HCT116 (cell line): ENCODE data around the gene SLC6A18. TPM values are rescaled to one million over a fixed set of nuclear protein-coding genes. Genes with fewer than 3 reads are reported as not detected.

ENCODE experiments used
- ATAC-seq: fragments of 200-7000 bp; cut with Tn5 transposase; 2 replicates; pipeline ENCODE4 v1.9.1; 2020; ENCODE audit warnings: mild to moderate bottlenecking, moderate library complexity
- BruUV-seq: library from RNA; stranded (reverse); fragments of 400-500 nt; replicated peaks from 2 replicates; lab custom pipeline; 2021; lab: Mats Ljungman, UMichigan
- CTCF ChIA-PET: fragments of 300-600 bp; sonication (Branson Sonifier 250); formaldehyde crosslinking; loops from one replicate; lab custom pipeline; 2021; ENCODE audit warnings: antibody characterized with exemption; lab: Charles Lee
- POLR2A ChIA-PET: fragments of 300-600, 350-600 bp; sonication (Branson Sonifier 250); formaldehyde crosslinking; loops from one replicate; lab custom pipeline; 2021; ENCODE audit warnings: antibody characterized with exemption; lab: Charles Lee
- RAD21 ChIA-PET, 2 experiments: fragments of 300-600 bp; sonication (Branson Sonifier 250); formaldehyde crosslinking; loops; one replicate each; lab custom pipeline; 2023; ENCODE audit warnings: low total read pairs in 2 of 2; ENCODE audit not compliant: uncharacterized antibody in 2 of 2, unreplicated experiment in 2 of 2, low non-redundant PET in 1 of 2; lab: Charles Lee
- DNase-seq: peaks from one replicate; pipeline ENCODE4 v3.0.0-alpha.2; 2010; ENCODE audit warnings: low read depth, low spot score
- H2AFZ ChIP-seq: fragments of 200-600 bp; shearing (Covaris generic), sonication (generic); 2 replicates; pipeline ENCODE4 v1.6.1; 2017; ENCODE audit warnings: low read depth, mixed run types, mixed read lengths, antibody characterized with exemption, low read length; ENCODE audit not compliant: poor library complexity, severe bottlenecking
- H3K27ac ChIP-seq: 2 replicates; pipeline ENCODE4 v1.5.1; 2012; ENCODE audit warnings: low read depth, low read length
- H3K27me3 ChIP-seq: fragments of 200-600 bp; sonication (generic); 2 replicates; pipeline ENCODE4 v1.6.1; 2016; ENCODE audit warnings: mixed run types, low read length, mixed read lengths; ENCODE audit not compliant: insufficient read depth
- H3K36me3 ChIP-seq, 2 experiments: fragments of 200-500 bp in 1 of 2; fragments of 200-600 bp in 1 of 2; sonication (Bioruptor generic) in 1 of 2; sonication (generic) in 1 of 2; 2 replicates each; pipeline versions ENCODE4 v1.5.1 to v1.6.1; 2014 to 2016; ENCODE audit warnings: low read length in 2 of 2, inconsistent platforms in 1 of 2, mixed read lengths in 1 of 2, mixed run types in 1 of 2; ENCODE audit not compliant: insufficient read depth in 2 of 2, control insufficient read depth in 1 of 2
- H3K4me1 ChIP-seq, 2 experiments: fragments of 200-600 bp in 1 of 2; sonication (generic) in 1 of 2; 2 replicates each; pipeline versions ENCODE4 v1.5.1 to v1.6.1; 2012 to 2017; ENCODE audit warnings: low read length in 2 of 2, inconsistent platforms in 1 of 2, mild to moderate bottlenecking in 1 of 2, mixed read lengths in 1 of 2, mixed run types in 1 of 2, moderate library complexity in 1 of 2; ENCODE audit not compliant: insufficient read depth in 2 of 2, control insufficient read depth in 1 of 2
- H3K4me2 ChIP-seq: fragments of 200-600 bp; sonication (generic); 2 replicates; pipeline ENCODE4 v1.6.1; 2017; ENCODE audit warnings: mixed run types, low read length, mixed read lengths
- H3K4me3 ChIP-seq, 2 experiments: fragments of 200-600 bp in 1 of 2; sonication (generic) in 1 of 2; replicated peaks in 1 of 2; 2 replicates each; pipeline ENCODE4 v1.5.1; 2011 to 2016; ENCODE audit warnings: low read length in 2 of 2, control low read depth in 1 of 2, low read depth in 1 of 2, mild to moderate bottlenecking in 1 of 2, mixed read lengths in 1 of 2, mixed run types in 1 of 2
- H3K79me2 ChIP-seq: fragments of 200-600 bp; sonication (generic); 2 replicates; pipeline ENCODE4 v1.6.1; 2017; ENCODE audit warnings: mild to moderate bottlenecking, mixed run types, low read length, moderate library complexity, mixed read lengths; ENCODE audit not compliant: insufficient read depth
- H3K9ac ChIP-seq: fragments of 200-600 bp; sonication (generic); 2 replicates; pipeline ENCODE4 v1.6.1; 2016; ENCODE audit warnings: low read length, mixed read lengths
- H3K9me2 ChIP-seq: fragments of 200-600 bp; sonication (generic), shearing (Covaris generic); 2 replicates; pipeline ENCODE4 v1.6.1; 2017; ENCODE audit warnings: mixed run types, mild to moderate bottlenecking, moderate library complexity; ENCODE audit not compliant: insufficient read depth
- H3K9me3 ChIP-seq, 2 experiments: fragments of 200-500 bp in 1 of 2; fragments of 200-600 bp in 1 of 2; sonication (Bioruptor generic) in 1 of 2; sonication (generic) in 1 of 2; 2 replicates each; pipeline ENCODE4 v1.6.1; 2014 to 2017; ENCODE audit warnings: low read length in 2 of 2, mixed read lengths in 2 of 2, inconsistent platforms in 1 of 2, low read depth in 1 of 2, mild to moderate bottlenecking in 1 of 2, mixed run types in 1 of 2, moderate library complexity in 1 of 2; ENCODE audit not compliant: control insufficient read depth in 1 of 2, insufficient read depth in 1 of 2
- H4K20me1 ChIP-seq: fragments of 200-600 bp; sonication (generic), shearing (Covaris generic); 2 replicates; pipeline ENCODE4 v1.6.1; 2017; ENCODE audit warnings: mixed run types, mild to moderate bottlenecking, moderate library complexity; ENCODE audit not compliant: insufficient read depth
- CBX3 ChIP-seq: IDR thresholded peaks from 2 replicates; pipeline ENCODE4 v1.6.1; 2012; ENCODE audit warnings: low read depth
- CEBPB ChIP-seq: IDR thresholded peaks from 2 replicates; pipeline ENCODE4 v1.6.1; 2012; ENCODE audit warnings: low read depth
- EGR1 ChIP-seq: IDR thresholded peaks from 2 replicates; pipeline ENCODE4 v1.6.1; 2012; ENCODE audit warnings: low read depth
- EZH2 ChIP-seq: fragments of 200-600 bp; sonication (generic); IDR thresholded peaks from 2 replicates; pipeline ENCODE4 v1.6.1; 2017; ENCODE audit warnings: antibody characterized with exemption, mixed run types
- JUND ChIP-seq: IDR thresholded peaks from 2 replicates; pipeline ENCODE4 v1.6.1; 2012
- POLR2AphosphoS5 ChIP-seq: IDR thresholded peaks from 2 replicates; pipeline ENCODE4 v1.6.1; 2011; ENCODE audit warnings: mild to moderate bottlenecking, low read depth, low read length, moderate library complexity
- RAD21 ChIP-seq: IDR thresholded peaks from 2 replicates; pipeline ENCODE4 v1.6.1; 2012; ENCODE audit warnings: low read depth, mild to moderate bottlenecking
- SIN3A ChIP-seq: IDR thresholded peaks from 2 replicates; pipeline ENCODE4 v1.6.1; 2012; ENCODE audit warnings: low read depth
- TCF7L2 ChIP-seq: IDR thresholded peaks from 2 replicates; pipeline ENCODE4 v1.7.0; 2011; ENCODE audit warnings: borderline replicate concordance, inconsistent platforms; ENCODE audit not compliant: insufficient read depth, insufficient read length; ENCODE audit errors: extremely low read depth
- ZNF274 ChIP-seq: fragments of 200-500 bp; sonication (Bioruptor generic); IDR thresholded peaks from 2 replicates; pipeline ENCODE4 v1.6.1; 2014; ENCODE audit warnings: mild to moderate bottlenecking, low read depth, low read length, inconsistent platforms
- intact Hi-C: fragments of 100-400 bp; cut with micrococcal nuclease; formaldehyde crosslinking; loops from 2 replicates; pipeline ENCODE4 v1.10.0; 2022
- total RNA-seq: library from RNA; stranded (reverse); gene quantifications from one replicate; pipeline ENCODE4 v1.2.1, GENCODE V29; 2021; ENCODE audit not compliant: unreplicated experiment
- TF ChIP-seq, protein P1 (sequence below): IDR thresholded peaks from 2 replicates; pipeline ENCODE4 v1.6.1; 2012
- TF ChIP-seq, protein P2 (sequence below), 3 experiments: fragments of 200-600 bp in 1 of 3; sonication (generic) in 1 of 3; IDR thresholded peaks in 2 of 3; conservative IDR thresholded peaks in 1 of 3; 2 replicates each; pipeline ENCODE4 v1.5.1; 2012 to 2017; ENCODE audit warnings: low read depth in 2 of 3, low read length in 2 of 3, antibody characterized with exemption in 1 of 3, borderline replicate concordance in 1 of 3, control low read depth in 1 of 3, mild to moderate bottlenecking in 1 of 3, mixed read lengths in 1 of 3, mixed run types in 1 of 3, moderate library complexity in 1 of 3; ENCODE audit not compliant: insufficient read depth in 1 of 3
- TF ChIP-seq, protein P3 (sequence below): IDR thresholded peaks from 2 replicates; pipeline ENCODE4 v1.6.1; 2011; ENCODE audit warnings: mild to moderate bottlenecking, low read length, moderate library complexity; ENCODE audit not compliant: insufficient replicate concordance; ENCODE audit errors: extremely low read depth

Gene SLC6A18
- total RNA-seq, 1 experiment from 2014 or later: not detected

DNA sequence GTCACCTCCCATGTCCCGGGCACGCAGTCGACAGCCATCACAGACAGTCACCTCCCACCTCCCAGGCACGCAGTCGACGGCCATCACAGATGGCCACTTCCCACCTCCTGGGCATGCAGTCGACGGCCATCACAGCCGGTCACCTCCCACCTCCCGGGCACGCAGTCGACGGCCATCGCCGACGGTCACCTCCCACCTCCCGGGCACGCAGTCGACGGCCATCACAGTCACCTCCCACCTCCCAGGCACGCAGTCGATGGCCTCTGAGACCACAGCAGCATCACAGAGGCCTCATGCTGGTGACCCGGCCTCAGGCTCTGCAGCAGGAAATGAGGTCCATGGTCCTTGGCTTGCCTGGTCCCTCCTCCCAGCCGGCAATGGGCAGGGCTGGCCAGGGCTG lies 29.3 kb upstream of the SLC6A18 start:
- Histone ChIP-seq H3K4me3 (no peak overlapping the region), H3K27ac (no peak overlapping the region), H3K9ac (no peak overlapping the region), H4K20me1 (no peaks in the 10 kb centered on the region), H3K36me3 (no peaks in the 10 kb centered on the region), H3K4me2 (no peak overlapping the region), H3K79me2 (no peaks in the 10 kb centered on the region)
- no peak for DNase-seq
- CTCF ChIA-PET: no interaction called here
- RAD21 ChIA-PET: no interaction called here
- TF ChIP-seq POLR2AphosphoS5 (no peak), EGR1 (no peak), EZH2 (no peak), RAD21 (no peak), ZNF274 (no peak)
- TF ChIP-seq, protein P1, sequence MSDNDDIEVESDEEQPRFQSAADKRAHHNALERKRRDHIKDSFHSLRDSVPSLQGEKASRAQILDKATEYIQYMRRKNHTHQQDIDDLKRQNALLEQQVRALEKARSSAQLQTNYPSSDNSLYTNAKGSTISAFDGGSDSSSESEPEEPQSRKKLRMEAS: no peak
- TF ChIP-seq, all 23 proteins: peak for 0
- intact Hi-C loops: no loop called here
- POLR2A ChIA-PET: no interaction called here
- no peak overlapping the region for H2AFZ ChIP-seq
- no peak for ATAC-seq
- no TSS peak for BruUV-seq
- H3K27me3 ChIP-seq: peaks cover 11% of the 10 kb centered on the region; the same call in 1 of the 2 replicates
- H3K9me2 ChIP-seq: no peaks in the 10 kb centered on the region
- no peaks in the 10 kb centered on the region for H3K9me3 ChIP-seq
- no peaks in the 10 kb centered on the region for H3K4me1 ChIP-seq

DNA sequence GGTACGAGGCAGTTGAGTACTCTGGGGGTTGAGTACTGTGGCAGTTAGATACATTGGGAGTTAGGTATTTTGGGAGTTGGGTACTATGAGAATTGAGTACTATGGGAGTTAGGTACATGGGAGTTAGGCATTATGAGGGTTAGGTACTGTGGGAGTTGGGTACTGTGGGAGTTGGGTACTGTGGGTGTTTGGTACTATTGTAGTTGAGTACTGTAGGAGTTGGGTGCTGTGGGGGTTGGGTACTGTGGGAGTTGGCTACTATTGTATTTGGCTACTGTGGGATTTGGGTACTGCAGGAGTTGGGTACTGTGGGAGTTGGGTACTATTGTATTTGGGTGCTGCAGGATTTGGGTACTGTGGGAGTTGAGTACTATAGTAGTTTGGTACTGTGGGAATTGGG lies 28.6 kb upstream of the SLC6A18 start:
- intact Hi-C loops: no loop called here
- ATAC-seq: no peak
- Histone ChIP-seq H3K4me3 (no peak overlapping the region), H3K27me3 (peaks cover 11% of the 10 kb centered on the region; the same call in 1 of the 2 replicates), H4K20me1 (no peaks in the 10 kb centered on the region), H3K4me1 (0 out of 4 replicates have a peak, but pooled peaks cover 0 to 3% of the 10 kb centered on the region in 2 experiments), H3K9me3 (no peaks in the 10 kb centered on the region), H3K9ac (no peak overlapping the region), H3K9me2 (no peaks in the 10 kb centered on the region), H3K79me2 (no peaks in the 10 kb centered on the region), H3K36me3 (no peaks in the 10 kb centered on the region), H3K27ac (no peak overlapping the region), H2AFZ (no peak overlapping the region), H3K4me2 (no peak overlapping the region)
- TF ChIP-seq TCF7L2: no peak
- TF ChIP-seq, protein P2, sequence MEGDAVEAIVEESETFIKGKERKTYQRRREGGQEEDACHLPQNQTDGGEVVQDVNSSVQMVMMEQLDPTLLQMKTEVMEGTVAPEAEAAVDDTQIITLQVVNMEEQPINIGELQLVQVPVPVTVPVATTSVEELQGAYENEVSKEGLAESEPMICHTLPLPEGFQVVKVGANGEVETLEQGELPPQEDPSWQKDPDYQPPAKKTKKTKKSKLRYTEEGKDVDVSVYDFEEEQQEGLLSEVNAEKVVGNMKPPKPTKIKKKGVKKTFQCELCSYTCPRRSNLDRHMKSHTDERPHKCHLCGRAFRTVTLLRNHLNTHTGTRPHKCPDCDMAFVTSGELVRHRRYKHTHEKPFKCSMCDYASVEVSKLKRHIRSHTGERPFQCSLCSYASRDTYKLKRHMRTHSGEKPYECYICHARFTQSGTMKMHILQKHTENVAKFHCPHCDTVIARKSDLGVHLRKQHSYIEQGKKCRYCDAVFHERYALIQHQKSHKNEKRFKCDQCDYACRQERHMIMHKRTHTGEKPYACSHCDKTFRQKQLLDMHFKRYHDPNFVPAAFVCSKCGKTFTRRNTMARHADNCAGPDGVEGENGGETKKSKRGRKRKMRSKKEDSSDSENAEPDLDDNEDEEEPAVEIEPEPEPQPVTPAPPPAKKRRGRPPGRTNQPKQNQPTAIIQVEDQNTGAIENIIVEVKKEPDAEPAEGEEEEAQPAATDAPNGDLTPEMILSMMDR (IDR thresholded peaks at IDR 0.05 in 2 of 3, conservative IDR thresholded peaks at IDR 0.05 in 1 of 3; ENCODE audit: borderline replicate concordance in 1 of 3, insufficient read depth in 1 of 3, low read depth in 2 of 3, low read length in 2 of 3): no peak
- no peak for TF ChIP-seq EZH2
- TF ChIP-seq CEBPB: no peak
- TF ChIP-seq SIN3A: no peak
- no peak for TF ChIP-seq JUND
- TF ChIP-seq CBX3: no peak
- TF ChIP-seq, protein P3, sequence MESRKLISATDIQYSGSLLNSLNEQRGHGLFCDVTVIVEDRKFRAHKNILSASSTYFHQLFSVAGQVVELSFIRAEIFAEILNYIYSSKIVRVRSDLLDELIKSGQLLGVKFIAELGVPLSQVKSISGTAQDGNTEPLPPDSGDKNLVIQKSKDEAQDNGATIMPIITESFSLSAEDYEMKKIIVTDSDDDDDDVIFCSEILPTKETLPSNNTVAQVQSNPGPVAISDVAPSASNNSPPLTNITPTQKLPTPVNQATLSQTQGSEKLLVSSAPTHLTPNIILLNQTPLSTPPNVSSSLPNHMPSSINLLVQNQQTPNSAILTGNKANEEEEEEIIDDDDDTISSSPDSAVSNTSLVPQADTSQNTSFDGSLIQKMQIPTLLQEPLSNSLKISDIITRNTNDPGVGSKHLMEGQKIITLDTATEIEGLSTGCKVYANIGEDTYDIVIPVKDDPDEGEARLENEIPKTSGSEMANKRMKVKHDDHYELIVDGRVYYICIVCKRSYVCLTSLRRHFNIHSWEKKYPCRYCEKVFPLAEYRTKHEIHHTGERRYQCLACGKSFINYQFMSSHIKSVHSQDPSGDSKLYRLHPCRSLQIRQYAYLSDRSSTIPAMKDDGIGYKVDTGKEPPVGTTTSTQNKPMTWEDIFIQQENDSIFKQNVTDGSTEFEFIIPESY: no peak
- DNase-seq: no peak
- CTCF ChIA-PET: no interaction called here
- POLR2A ChIA-PET: no interaction called here
- no TSS peak for BruUV-seq
- RAD21 ChIA-PET: no interaction called here
